Measurements from ENCODE around the gene C20orf96.
"Not testable (repeated sequence)": the region's sequence is repeated elsewhere in the genome, so short reads cannot be mapped to it uniquely, and the experiment has no call there.

DNA sequence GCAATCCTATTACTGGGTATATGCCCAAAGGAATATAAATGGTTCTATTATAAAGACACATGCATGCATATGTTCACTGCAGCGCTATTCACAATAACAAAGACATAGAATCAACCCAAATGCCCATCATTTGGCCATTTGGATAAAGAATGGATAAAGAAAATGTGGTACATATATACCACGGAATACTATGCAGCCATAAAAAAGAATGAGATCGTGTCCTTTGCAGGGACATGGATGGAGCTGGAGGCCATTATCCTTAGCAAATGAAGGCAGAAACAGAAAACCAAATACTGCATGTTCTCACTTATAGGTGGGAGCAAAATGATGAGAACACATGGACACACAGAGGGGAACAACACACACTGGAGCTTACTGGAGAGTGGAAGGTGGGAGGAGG is 64.7 kb downstream of the C20orf96 start:
- TF ChIP-seq, protein P1, sequence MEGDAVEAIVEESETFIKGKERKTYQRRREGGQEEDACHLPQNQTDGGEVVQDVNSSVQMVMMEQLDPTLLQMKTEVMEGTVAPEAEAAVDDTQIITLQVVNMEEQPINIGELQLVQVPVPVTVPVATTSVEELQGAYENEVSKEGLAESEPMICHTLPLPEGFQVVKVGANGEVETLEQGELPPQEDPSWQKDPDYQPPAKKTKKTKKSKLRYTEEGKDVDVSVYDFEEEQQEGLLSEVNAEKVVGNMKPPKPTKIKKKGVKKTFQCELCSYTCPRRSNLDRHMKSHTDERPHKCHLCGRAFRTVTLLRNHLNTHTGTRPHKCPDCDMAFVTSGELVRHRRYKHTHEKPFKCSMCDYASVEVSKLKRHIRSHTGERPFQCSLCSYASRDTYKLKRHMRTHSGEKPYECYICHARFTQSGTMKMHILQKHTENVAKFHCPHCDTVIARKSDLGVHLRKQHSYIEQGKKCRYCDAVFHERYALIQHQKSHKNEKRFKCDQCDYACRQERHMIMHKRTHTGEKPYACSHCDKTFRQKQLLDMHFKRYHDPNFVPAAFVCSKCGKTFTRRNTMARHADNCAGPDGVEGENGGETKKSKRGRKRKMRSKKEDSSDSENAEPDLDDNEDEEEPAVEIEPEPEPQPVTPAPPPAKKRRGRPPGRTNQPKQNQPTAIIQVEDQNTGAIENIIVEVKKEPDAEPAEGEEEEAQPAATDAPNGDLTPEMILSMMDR (IDR thresholded peaks at IDR 0.05; ENCODE audit: extremely low read depth in 1 of 2, insufficient read depth in 1 of 2, low read depth in 1 of 2, low read length in 2 of 2): not testable (repeated sequence)
- TF ChIP-seq POLR2A (IDR thresholded peaks at IDR 0.05; ENCODE audit: low read depth, low read length); POLR2AphosphoS5 (IDR thresholded peaks at IDR 0.05; ENCODE audit: insufficient read depth, low read depth, low read length); JUN (IDR thresholded peaks at IDR 0.05; ENCODE audit: borderline replicate concordance, insufficient read depth, insufficient read length, low read depth): not testable (repeated sequence)
